Loucy (cell line): ENCODE measurements around the gene FGF8.

Source experiments
- H2AFZ ChIP-seq: fragments of 200-600 bp; sonication (generic); 2 replicates; pipeline ENCODE4 v1.6.0; 2016; ENCODE audit warnings: antibody characterized with exemption, mild to moderate bottlenecking, low read length, moderate library complexity
- H3F3A ChIP-seq: fragments of 200-600 bp; 2 replicates; pipeline ENCODE4 v1.6.0; 2016; ENCODE audit warnings: antibody characterized with exemption, low read depth, mild to moderate bottlenecking
- H3K27me3 ChIP-seq: fragments of 200-600 bp; sonication (generic); 2 replicates; pipeline ENCODE4 v1.6.1; 2014; ENCODE audit warnings: low read length, mild to moderate bottlenecking; ENCODE audit not compliant: insufficient read depth, poor library complexity, severe bottlenecking
- H3K36me3 ChIP-seq: fragments of 200-600 bp; sonication (generic); 2 replicates; pipeline ENCODE4 v1.6.1; 2016; ENCODE audit warnings: low read length; ENCODE audit not compliant: insufficient read depth
- H3K4me1 ChIP-seq: fragments of 200-600 bp; sonication (generic); 2 replicates; pipeline ENCODE4 v1.5.1; 2014; ENCODE audit warnings: low read length, mild to moderate bottlenecking; ENCODE audit not compliant: insufficient read depth, poor library complexity, severe bottlenecking
- H3K4me2 ChIP-seq: fragments of 200-600 bp; sonication (generic); 2 replicates; pipeline ENCODE4 v1.6.0; 2014; ENCODE audit warnings: antibody characterized with exemption, low read length, low read depth, mild to moderate bottlenecking; ENCODE audit not compliant: poor library complexity, severe bottlenecking
- H3K4me3 ChIP-seq: fragments of 200-600 bp; sonication (generic); 2 replicates; pipeline ENCODE4 v1.5.1; 2014; ENCODE audit warnings: low read length, mild to moderate bottlenecking, mixed read lengths; ENCODE audit not compliant: poor library complexity, severe bottlenecking
- H3K79me2 ChIP-seq: fragments of 200-600 bp; sonication (generic); 2 replicates; pipeline ENCODE4 v1.6.1; 2014; ENCODE audit warnings: low read length; ENCODE audit not compliant: insufficient read depth
- H3K9ac ChIP-seq: fragments of 200-600 bp; sonication (generic); 2 replicates; pipeline ENCODE4 v1.6.0; 2014; ENCODE audit warnings: mild to moderate bottlenecking, low read depth, low read length, moderate library complexity; ENCODE audit not compliant: poor library complexity, severe bottlenecking
- H3K9me2 ChIP-seq: fragments of 200-600 bp; sonication (generic); replicated peaks from 2 replicates; pipeline ENCODE4 v1.6.1; 2016; ENCODE audit warnings: low read depth, low read length, mixed read lengths
- H3K9me3 ChIP-seq: fragments of 200-600 bp; sonication (generic); 2 replicates; pipeline ENCODE4 v1.6.1; 2014; ENCODE audit warnings: mild to moderate bottlenecking, antibody characterized with exemption, low read length, low read depth; ENCODE audit not compliant: insufficient read depth
- H4K20me1 ChIP-seq: fragments of 200-600 bp; sonication (generic); 2 replicates; pipeline ENCODE4 v1.6.0; 2014; ENCODE audit warnings: antibody characterized with exemption, low read length, mild to moderate bottlenecking; ENCODE audit not compliant: insufficient read depth, poor library complexity, severe bottlenecking
- EZH2phosphoT487 ChIP-seq: fragments of 200-600 bp; IDR thresholded peaks from 2 replicates; pipeline ENCODE4 v1.6.1; 2018; ENCODE audit warnings: antibody characterized with exemption, mild to moderate bottlenecking, moderate library complexity, borderline replicate concordance
- TF ChIP-seq, protein P1 (sequence below): fragments of 200-600 bp; sonication (generic); conservative IDR thresholded peaks from 2 replicates; pipeline ENCODE4 v1.5.1; 2014; ENCODE audit warnings: mild to moderate bottlenecking, antibody characterized with exemption, low read length

FGF8 gene

DNA sequence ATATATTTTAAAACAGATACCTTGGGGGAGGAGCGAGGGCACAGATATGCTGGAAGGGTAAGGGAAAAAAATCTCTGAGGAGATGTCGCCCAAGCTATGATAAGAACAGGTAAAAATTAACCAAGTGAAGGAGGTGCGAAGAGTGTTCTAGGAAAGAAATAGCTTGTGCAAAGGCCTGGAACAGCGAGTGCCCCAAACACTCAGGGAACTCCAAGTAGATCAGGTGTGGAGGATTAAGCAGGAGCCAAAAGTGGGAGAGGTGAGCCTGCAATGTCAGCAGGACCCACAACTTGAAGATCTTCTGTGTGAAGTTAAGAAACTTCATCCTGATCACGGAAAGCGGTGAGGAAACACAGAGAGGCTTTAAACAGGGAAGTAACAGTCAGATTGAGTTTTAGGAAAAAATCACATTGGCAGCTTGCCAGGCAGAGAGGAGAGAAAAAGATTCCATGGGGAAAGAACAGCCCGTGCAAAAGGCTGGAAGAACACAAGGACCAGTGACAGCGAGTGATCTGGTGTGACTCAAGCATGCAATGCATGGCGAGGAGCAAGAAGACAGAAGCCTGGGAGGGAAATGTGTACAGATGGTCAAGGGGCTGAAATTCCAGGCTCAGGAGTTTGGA, 30.7 kb downstream of the FGF8 start:
- Histone ChIP-seq H3K9ac (no peak overlapping the region), H3K4me3 (no peak overlapping the region), H3F3A (no peaks in the 10 kb centered on the region), H3K9me2 (no peaks in the 10 kb centered on the region), H3K4me1 (no peaks in the 10 kb centered on the region), H3K9me3 (no peaks in the 10 kb centered on the region), H2AFZ (no peak overlapping the region), H3K36me3 (no peaks in the 10 kb centered on the region), H4K20me1 (no peaks in the 10 kb centered on the region), H3K27me3 (no peaks in the 10 kb centered on the region), H3K79me2 (no peaks in the 10 kb centered on the region), H3K4me2 (no peak overlapping the region)
- no peak for TF ChIP-seq EZH2phosphoT487
- TF ChIP-seq, protein P1, sequence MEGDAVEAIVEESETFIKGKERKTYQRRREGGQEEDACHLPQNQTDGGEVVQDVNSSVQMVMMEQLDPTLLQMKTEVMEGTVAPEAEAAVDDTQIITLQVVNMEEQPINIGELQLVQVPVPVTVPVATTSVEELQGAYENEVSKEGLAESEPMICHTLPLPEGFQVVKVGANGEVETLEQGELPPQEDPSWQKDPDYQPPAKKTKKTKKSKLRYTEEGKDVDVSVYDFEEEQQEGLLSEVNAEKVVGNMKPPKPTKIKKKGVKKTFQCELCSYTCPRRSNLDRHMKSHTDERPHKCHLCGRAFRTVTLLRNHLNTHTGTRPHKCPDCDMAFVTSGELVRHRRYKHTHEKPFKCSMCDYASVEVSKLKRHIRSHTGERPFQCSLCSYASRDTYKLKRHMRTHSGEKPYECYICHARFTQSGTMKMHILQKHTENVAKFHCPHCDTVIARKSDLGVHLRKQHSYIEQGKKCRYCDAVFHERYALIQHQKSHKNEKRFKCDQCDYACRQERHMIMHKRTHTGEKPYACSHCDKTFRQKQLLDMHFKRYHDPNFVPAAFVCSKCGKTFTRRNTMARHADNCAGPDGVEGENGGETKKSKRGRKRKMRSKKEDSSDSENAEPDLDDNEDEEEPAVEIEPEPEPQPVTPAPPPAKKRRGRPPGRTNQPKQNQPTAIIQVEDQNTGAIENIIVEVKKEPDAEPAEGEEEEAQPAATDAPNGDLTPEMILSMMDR, result no peak

DNA sequence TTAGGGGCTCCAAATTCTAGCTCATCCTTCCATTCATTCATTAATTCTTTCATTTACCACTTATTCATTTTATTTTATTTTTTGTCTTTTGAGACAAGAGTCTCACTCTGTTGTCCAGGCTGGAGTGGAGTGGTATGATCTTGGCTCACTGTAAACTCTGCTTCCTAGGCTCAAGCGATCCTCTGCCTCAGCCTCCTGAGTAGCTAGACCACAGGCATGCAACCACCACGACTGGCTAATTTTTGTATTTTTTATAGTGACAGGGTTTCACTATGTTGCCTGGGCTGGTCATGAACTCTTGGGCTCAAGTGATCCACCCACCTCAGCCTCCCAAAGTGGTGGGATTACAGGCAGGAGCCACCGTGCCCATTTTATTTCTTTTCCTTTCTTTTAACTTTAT, 31.6 kb downstream of the FGF8 start:
- Histone ChIP-seq H3K9ac (no peak overlapping the region), H4K20me1 (no peaks in the 10 kb centered on the region), H3K4me1 (no peaks in the 10 kb centered on the region), H3K4me3 (no peak overlapping the region), H3K9me3 (no peaks in the 10 kb centered on the region), H3F3A (no peaks in the 10 kb centered on the region), H2AFZ (no peak overlapping the region), H3K9me2 (no peaks in the 10 kb centered on the region), H3K79me2 (no peaks in the 10 kb centered on the region), H3K27me3 (no peaks in the 10 kb centered on the region), H3K36me3 (no peaks in the 10 kb centered on the region), H3K4me2 (no peak overlapping the region)
- TF ChIP-seq, protein P1, result no peak
- no peak for TF ChIP-seq EZH2phosphoT487

DNA sequence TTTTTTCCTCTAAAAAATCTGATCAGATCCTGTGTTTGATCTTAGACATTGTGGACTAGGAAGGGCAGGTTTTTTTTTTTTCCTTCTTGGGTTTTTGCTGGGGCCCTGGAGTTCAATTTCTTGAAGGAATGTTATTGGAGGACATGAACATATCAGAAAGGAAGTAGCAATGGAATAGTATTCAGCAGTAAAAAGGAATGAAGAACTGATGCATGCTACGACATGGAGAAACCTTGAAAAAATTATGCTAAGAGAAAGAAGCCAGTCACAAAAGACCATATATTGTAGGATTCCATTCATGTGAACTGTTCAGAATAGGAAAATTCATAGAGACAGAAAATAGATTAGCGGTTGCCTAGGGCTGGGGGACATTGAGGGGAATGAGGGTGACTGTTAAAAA, 34.0 kb downstream of the FGF8 start:
- Histone ChIP-seq H3K9me2 (no peaks in the 10 kb centered on the region), H3K4me2 (no peak overlapping the region), H3K4me3 (no peak overlapping the region), H3K36me3 (no peaks in the 10 kb centered on the region), H3K79me2 (no peaks in the 10 kb centered on the region), H4K20me1 (no peaks in the 10 kb centered on the region), H3K27me3 (no peaks in the 10 kb centered on the region), H2AFZ (no peak overlapping the region), H3K9me3 (no peaks in the 10 kb centered on the region), H3K9ac (no peak overlapping the region), H3K4me1 (no peaks in the 10 kb centered on the region), H3F3A (no peaks in the 10 kb centered on the region)
- TF ChIP-seq EZH2phosphoT487, result no peak
- TF ChIP-seq, protein P1, result no peak
